Upper lobe of right lung (tissue), 1 donor: ENCODE results near the gene BPIFB3. TPM values are rescaled to one million over a fixed set of nuclear protein-coding genes. Genes with fewer than 3 reads are reported as not detected.

Source experiments
- ATAC-seq: fragments of 200-7000 bp; cut with Tn5 transposase; one replicate; pipeline ENCODE4 v1.9.1; 2020; ENCODE audit warnings: mild to moderate bottlenecking, moderate library complexity
- DNase-seq: peaks from one replicate; pipeline ENCODE4 v3.0.0-alpha.2; 2020
- H3K27ac ChIP-seq: fragments of 200-600 bp; one replicate; pipeline ENCODE4 v1.8.0; 2022
- H3K27me3 ChIP-seq: fragments of 200-600 bp; one replicate; pipeline ENCODE4 v1.8.0; 2022; ENCODE audit warnings: mild to moderate bottlenecking
- H3K36me3 ChIP-seq: fragments of 200-600 bp; one replicate; pipeline ENCODE4 v1.8.0; 2022
- H3K4me1 ChIP-seq: fragments of 200-600 bp; one replicate; pipeline ENCODE4 v1.8.0; 2022
- H3K4me3 ChIP-seq: fragments of 200-600 bp; one replicate; pipeline ENCODE4 v1.8.0; 2022; ENCODE audit warnings: mild to moderate bottlenecking
- H3K9me3 ChIP-seq: fragments of 200-600 bp; one replicate; pipeline ENCODE4 v1.8.0; 2022
- intact Hi-C: fragments of 100-400 bp; cut with DNase I; formaldehyde crosslinking; loops from one replicate; pipeline ENCODE4 v1.11.0; 2022
- total RNA-seq: library from RNA; stranded (reverse); fragmentation: NEBNext Ultra II Directional; extraction: Animal tissue kit (Norgen Biotek cat#: 25700); gene quantifications from one replicate; pipeline ENCODE4 v1.2.1, GENCODE V29; 2021
- TF ChIP-seq, protein P1 (sequence below): fragments of 200-600 bp; IDR thresholded peaks from one replicate; pipeline ENCODE4 v1.8.0; 2022; ENCODE audit warnings: antibody characterized with exemption
- donor health status: DM: no; HTN: yes; CAD: no; lungs with severe emphysema.

The BPIFB3 gene
- total RNA-seq, 1 donor from 2014 or later = not detected

DNA sequence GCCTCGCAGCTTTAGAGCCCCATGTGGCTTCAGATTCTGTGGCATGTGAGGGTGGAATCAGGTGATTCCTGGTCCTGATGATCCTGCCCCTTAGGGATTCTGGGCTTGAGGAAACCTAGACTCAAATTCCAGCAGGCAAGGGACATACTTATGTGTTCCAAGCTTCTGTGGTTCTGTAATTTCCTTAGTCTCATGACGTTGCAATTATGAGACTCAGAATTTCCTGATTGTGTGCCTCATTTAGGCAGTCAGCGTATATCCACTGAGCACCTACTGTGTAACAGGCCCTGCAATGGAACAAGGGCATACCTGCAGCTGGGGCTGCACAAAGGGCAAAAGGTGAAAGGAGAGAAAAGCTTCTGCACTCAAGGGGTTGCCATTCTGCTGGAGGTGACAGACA, 14.1 kb downstream of the BPIFB3 start:
- ATAC-seq (no peak), DNase-seq (no peak)
- Histone ChIP-seq H3K4me1 (no peaks in the 10 kb centered on the region), H3K4me3 (no peak overlapping the region), H3K36me3 (no peaks in the 10 kb centered on the region), H3K9me3 (no peaks in the 10 kb centered on the region), H3K27ac (no peak overlapping the region), H3K27me3 (no peaks in the 10 kb centered on the region)
- TF ChIP-seq, protein P1, sequence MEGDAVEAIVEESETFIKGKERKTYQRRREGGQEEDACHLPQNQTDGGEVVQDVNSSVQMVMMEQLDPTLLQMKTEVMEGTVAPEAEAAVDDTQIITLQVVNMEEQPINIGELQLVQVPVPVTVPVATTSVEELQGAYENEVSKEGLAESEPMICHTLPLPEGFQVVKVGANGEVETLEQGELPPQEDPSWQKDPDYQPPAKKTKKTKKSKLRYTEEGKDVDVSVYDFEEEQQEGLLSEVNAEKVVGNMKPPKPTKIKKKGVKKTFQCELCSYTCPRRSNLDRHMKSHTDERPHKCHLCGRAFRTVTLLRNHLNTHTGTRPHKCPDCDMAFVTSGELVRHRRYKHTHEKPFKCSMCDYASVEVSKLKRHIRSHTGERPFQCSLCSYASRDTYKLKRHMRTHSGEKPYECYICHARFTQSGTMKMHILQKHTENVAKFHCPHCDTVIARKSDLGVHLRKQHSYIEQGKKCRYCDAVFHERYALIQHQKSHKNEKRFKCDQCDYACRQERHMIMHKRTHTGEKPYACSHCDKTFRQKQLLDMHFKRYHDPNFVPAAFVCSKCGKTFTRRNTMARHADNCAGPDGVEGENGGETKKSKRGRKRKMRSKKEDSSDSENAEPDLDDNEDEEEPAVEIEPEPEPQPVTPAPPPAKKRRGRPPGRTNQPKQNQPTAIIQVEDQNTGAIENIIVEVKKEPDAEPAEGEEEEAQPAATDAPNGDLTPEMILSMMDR = no peak
- intact Hi-C loops = no loop called here

GRCh38 chr20:33068251-33068939, 14.7 kb downstream of the BPIFB3 start:
- no peaks in the 10 kb centered on the region for H3K9me3 ChIP-seq
- no peak for ATAC-seq
- TF ChIP-seq, protein P1 = no peak
- no peaks in the 10 kb centered on the region for H3K27me3 ChIP-seq
- DNase-seq = no peak
- H3K4me3 ChIP-seq = no peak overlapping the region
- no peaks in the 10 kb centered on the region for H3K4me1 ChIP-seq
- no peak overlapping the region for H3K27ac ChIP-seq
- intact Hi-C loops = no loop called here
- H3K36me3 ChIP-seq = no peaks in the 10 kb centered on the region

DNA sequence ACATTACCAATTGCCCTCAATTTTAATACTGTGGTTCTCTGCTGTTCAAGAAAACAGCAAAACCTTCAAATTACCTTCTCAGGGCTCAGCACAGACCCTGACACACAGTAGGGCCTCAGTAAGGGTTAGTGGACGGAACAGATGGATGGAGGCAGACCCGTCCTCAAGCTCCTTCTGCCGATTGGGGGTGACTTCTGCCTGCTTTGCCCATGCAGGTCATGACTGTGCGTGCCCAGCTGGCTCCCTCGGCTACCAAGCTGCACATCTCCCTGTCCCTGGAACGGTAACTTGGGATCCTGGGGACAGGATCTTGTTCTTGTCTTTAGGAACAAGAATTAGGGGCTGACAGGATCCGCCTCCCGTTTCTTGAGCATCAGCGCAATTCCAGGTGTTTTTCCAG, 16.0 kb downstream of the BPIFB3 start:
- Histone ChIP-seq H3K27ac (no peak overlapping the region), H3K4me3 (no peak overlapping the region), H3K27me3 (no peaks in the 10 kb centered on the region), H3K4me1 (no peaks in the 10 kb centered on the region), H3K36me3 (no peaks in the 10 kb centered on the region), H3K9me3 (no peaks in the 10 kb centered on the region)
- ATAC-seq (no peak), DNase-seq (no peak)
- intact Hi-C loops = no loop called here
- TF ChIP-seq, protein P1 = no peak

GRCh38 chr20:33070111-33071053, 16.7 kb downstream of the BPIFB3 start:
- H3K9me3 ChIP-seq = no peaks in the 10 kb centered on the region
- ATAC-seq (no peak), DNase-seq (peak; percentile 44)
- H3K4me1 ChIP-seq = no peaks in the 10 kb centered on the region
- no peaks in the 10 kb centered on the region for H3K27me3 ChIP-seq
- TF ChIP-seq, protein P1 = no peak
- no peak overlapping the region for H3K27ac ChIP-seq
- intact Hi-C loops = no loop called here
- no peaks in the 10 kb centered on the region for H3K36me3 ChIP-seq
- no peak overlapping the region for H3K4me3 ChIP-seq

GRCh38 chr20:33071198-33071597, 17.5 kb downstream of the BPIFB3 start:
- intact Hi-C loops = no loop called here
- TF ChIP-seq, protein P1 = no peak
- no peak overlapping the region for H3K27ac ChIP-seq
- ATAC-seq = no peak
- no peaks in the 10 kb centered on the region for H3K27me3 ChIP-seq
- no peak for DNase-seq
- no peaks in the 10 kb centered on the region for H3K9me3 ChIP-seq
- H3K4me3 ChIP-seq = no peak overlapping the region
- no peaks in the 10 kb centered on the region for H3K36me3 ChIP-seq
- H3K4me1 ChIP-seq = no peaks in the 10 kb centered on the region
